ENCODE measurements around the gene TTC4.

DNA sequence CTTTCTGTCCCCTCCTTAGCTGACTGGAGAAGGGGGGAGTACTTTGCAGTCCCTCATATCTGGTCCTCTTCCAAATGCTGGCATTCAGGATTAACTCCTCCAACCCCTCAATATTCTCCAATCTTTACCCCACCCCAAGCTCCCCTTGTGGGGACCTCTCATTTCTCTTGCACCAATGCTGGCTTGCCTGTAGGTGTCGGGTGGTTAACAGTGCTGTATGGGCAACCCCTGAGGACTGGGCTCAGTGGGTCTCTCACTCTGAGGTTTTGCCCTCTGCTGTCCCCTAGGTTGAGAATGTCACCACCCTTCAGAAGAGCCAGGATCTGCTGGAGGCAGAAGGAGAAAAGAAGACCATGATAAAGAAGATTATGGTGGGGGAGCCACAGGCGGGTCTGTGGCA, 47.1 kb upstream of the TTC4 start:
- TF ChIP-seq, protein P1, sequence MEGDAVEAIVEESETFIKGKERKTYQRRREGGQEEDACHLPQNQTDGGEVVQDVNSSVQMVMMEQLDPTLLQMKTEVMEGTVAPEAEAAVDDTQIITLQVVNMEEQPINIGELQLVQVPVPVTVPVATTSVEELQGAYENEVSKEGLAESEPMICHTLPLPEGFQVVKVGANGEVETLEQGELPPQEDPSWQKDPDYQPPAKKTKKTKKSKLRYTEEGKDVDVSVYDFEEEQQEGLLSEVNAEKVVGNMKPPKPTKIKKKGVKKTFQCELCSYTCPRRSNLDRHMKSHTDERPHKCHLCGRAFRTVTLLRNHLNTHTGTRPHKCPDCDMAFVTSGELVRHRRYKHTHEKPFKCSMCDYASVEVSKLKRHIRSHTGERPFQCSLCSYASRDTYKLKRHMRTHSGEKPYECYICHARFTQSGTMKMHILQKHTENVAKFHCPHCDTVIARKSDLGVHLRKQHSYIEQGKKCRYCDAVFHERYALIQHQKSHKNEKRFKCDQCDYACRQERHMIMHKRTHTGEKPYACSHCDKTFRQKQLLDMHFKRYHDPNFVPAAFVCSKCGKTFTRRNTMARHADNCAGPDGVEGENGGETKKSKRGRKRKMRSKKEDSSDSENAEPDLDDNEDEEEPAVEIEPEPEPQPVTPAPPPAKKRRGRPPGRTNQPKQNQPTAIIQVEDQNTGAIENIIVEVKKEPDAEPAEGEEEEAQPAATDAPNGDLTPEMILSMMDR (conservative IDR thresholded peaks at IDR 0.05 in 1 of 2, IDR thresholded peaks at IDR 0.05 in 1 of 2; ENCODE audit: extremely low read depth in 1 of 2, insufficient read depth in 1 of 2, low read depth in 1 of 2, low read length in 2 of 2) = no peak
- no peak for TF ChIP-seq EZH2 (IDR thresholded peaks at IDR 0.05; ENCODE audit: borderline replicate concordance, low read length)
